Measurements from ENCODE around the gene DCST1.

Gene DCST1

DNA sequence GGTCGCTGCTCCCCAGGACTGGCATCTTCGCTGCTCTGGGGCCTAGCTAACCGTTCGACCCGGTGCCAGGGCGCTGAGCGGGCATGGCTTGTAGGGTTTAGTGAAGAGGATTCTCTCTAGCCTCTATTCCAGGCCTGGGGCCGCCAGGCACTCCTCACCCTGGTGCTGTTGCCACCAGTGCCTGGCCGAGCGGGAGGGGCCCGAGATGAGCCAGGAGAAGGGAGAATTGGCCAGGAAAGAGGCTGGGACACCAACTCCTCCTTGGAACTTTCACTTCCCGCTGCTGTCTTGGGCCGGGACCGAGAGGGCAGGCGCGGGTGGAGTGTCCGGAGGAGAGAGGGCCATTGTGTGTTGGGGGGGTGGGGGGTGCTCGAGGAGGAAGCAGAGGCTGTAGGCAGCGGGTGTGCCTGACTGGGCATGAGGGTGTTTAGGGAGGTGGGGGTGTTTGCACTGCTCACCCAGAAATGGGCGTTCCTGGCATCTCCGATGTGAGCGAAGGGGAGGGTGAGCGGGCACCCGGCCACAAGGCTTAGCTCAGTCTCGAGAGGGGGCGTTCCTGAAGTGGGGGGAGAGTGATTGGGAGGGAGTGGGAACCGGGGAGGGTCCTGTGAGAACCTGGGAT lies 18.3 kb downstream of the DCST1 start:
- no peak for DNase-seq (ENCODE audit: low read depth in 2 of 3, low spot score in 2 of 3)

DNA sequence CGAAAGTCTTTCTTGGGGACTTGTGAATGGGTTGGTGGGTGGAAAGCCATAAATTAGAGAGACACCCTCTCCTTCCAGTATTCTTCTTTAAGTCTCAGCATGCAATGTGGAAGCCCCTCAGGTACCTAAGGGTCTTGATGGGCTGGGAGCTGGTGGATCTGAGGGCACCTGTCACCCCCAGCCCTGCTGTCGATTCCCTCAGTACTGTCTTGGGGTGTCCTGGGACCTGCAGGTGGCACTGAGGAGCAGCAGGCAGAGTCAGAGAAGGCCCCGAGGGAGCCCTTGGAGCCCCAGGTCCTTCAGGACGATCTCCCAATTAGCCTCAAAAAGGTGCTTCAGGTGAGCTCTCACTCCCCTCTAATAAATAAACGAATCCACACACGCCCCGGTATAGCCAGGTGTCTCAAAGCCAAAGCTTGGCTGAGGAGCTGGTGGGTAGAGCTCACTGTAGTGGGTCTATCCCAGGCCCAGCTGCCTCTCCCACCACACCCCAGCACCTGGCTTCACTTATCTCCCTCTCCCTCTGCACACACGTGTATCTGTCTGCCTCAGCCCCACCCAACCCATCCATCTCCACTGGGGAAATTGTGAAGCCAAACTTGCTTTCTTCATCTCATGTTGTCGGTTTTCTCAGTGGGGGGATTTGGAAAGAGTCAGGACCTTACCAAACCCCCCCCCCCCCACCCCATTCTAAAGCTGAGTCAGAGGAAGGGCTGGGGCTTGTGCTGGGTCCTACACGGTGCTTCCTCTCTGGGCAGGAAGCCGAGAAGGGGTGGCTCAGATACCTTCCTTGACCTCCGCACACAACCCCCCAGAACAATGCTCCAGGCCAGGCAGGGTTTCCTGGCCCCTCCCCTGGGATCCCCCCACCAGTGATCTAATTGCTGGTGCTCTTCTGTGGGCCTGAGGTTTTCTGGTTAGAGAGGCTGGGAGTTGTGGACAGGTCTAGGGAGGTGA lies 19.1 kb downstream of the DCST1 start:
- DNase-seq (ENCODE audit: low read depth in 2 of 3, low spot score in 2 of 3), result no peak

DNA sequence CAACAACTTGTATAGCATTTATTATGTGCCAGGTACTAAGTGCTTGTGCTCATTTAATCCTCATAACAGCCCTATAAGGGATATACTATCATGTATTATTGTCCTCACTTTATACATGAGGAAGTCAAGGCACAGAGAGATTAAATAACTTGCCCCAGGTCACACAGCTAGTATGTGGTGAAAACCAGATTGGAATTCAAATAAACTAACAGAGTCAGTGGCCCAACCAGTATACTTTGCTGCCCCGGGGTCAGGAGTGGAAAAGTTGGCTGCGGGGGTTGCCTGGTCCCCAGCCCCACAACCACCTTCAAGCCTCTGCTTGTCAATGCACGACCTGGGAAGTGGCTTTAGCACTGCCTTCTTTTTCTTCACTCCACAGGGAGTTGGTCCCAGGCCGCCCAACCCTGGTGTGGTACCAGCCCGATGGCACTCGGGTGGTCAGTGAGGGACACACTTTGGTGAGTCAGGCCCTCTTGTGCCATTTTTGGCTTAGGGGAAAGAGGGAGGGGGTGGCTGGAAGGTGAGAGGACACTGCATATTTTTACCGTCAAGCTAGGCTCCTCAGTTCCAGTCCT lies 20.0 kb downstream of the DCST1 start:
- no peak for DNase-seq (ENCODE audit: low read depth in 2 of 3, low spot score in 2 of 3)

DNA sequence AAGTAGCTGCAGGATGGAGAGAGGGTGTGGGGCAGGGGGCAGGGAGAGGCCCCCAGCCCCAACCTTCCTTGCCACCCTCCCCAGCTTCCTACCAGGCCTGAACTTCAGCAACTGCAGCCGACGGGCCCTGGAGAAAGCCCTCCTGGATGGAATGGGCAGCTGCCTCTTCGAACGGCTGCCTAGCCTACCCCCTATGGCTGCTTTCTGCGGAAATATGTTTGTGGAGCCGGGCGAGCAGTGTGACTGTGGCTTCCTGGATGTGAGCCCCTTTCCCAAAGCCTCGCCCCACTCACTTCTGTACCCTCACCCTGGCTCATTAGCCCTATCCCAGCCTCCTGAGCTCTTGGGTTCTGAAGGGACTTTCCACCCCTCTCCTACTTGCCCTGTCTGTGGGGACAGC lies 23.5 kb downstream of the DCST1 start:
- DNase-seq (ENCODE audit: low read depth in 2 of 3, low spot score in 2 of 3), result no peak

DNA sequence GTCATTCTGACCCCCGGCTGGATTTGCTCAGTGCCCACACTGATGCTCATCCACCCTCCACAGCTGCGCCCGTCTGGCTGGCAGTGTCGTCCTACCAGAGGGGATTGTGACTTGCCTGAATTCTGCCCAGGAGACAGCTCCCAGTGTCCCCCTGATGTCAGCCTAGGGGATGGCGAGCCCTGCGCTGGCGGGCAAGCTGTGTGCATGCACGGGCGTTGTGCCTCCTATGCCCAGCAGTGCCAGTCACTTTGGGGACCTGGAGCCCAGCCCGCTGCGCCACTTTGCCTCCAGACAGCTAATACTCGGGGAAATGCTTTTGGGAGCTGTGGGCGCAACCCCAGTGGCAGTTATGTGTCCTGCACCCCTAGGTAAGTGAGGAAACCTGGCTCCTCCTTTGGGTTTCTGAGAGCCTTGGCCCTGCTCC lies 24.2 kb downstream of the DCST1 start:
- no peak for DNase-seq (ENCODE audit: low read depth in 2 of 3, low spot score in 2 of 3)

DNA sequence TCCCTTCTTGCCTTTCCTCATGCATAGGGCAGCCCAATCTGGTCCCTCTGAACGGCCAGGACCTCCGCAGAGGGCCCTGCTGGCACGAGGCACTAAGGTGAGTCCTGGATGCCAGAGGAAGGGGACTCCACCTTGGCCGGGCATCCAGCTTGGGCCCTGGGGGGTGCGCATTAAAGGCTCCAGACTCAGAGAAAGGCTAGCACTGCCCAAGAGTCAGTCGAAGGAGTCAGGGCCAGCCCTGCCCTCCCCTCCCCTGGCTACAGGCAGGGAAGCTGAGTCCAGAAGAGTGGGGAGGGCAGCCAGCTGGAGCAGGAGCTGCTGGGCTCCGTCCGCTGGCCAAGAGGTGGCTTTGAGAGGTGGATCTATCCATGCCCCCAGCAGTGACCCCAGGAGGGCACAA lies 27.1 kb downstream of the DCST1 start:
- no peak for DNase-seq (ENCODE audit: low read depth in 2 of 3, low spot score in 2 of 3)

DNA sequence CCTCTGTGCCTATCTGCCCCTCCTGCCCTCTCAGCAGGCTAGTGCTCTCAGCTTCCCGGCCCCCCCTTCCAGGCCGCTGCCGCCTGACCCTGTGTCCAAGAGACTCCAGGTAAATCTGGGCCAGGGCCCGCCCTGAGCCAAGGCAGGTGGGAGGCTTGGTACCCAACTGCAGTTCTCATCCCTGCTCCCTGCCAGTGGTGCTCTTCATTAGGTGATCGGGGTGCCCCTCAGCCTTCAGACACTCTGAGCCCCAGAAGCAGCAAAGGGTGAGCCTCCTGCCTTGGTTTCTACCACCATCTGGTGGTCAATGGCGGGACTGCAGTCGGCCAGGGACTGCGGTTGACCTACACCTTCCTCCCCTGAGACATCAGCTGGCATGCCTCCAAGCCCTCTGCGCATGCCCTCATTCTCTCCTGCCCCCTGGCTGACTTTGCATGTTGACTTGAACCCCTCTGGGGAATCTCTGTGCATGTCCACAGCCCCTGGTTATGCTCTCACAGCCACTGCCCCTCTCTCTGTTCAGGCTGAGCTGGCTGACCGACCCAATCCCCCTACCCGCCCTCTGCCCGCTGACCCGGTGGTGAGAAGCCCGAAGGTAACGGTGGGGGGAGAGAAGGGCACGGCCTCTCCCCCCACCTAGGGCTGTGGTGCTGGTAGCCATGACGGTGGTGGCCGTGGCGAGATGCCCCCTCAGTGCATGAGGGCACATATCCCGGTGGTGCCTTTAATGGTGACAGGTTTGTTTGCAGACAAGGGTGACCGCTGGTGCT lies 27.9 kb downstream of the DCST1 start:
- peak; percentile 82 to 100 (median 99) for DNase-seq (ENCODE audit: low read depth in 2 of 3, low spot score in 2 of 3)

DNA sequence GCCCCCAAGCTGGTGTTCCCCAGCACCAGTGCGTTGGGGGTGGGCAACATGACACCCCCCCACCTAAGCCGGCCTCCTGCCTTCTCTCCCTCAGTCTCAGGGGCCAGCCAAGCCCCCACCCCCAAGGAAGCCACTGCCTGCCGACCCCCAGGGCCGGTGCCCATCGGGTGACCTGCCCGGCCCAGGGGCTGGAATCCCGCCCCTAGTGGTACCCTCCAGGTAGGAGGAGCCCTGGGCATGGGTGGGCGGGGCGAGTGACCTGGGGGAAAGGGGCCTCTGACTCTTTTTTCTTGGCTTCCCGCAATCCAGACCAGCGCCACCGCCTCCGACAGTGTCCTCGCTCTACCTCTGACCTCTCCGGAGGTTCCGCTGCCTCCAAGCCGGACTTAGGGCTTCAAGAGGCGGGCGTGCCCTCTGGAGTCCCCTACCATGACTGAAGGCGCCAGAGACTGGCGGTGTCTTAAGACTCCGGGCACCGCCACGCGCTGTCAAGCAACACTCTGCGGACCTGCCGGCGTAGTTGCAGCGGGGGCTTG lies 28.6 kb downstream of the DCST1 start:
- no peak for DNase-seq (ENCODE audit: low read depth in 2 of 3, low spot score in 2 of 3)

DNA sequence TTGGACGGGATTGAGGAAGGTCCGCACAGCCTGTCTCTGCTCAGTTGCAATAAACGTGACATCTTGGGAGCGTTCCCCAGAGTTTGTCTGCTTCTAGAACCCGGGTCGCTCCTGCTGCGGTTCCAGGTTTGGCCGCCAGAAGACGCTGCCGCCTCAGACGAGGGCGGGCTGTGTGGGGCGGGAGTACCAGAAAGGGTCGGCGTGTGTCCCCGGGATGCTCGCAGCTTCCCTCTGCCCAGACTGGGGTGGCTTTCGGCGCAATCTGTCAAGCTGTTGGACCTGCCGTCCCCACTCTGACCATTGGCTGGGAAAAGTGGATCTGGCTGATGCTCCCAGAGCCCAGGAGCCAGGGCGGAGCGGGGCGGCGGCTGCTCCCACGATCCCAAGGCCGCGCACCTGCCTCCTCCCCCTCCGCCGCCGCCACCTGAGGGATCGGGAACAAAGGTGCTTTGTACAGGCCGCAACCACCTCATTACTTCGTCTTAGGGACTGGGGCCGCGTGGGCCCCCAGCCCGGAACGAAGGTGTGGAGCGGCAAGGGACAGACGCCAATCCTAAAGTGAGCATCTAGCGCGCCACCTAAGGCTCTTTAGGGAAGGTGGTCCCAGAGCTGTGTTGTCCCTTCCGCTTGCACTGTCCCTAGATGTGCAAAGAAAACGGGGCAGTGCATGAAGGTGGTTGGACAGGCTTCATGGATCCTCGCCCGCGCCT lies 29.2 kb downstream of the DCST1 start:
- peak in 2 of 3 experiments; percentile 43 to 69 for DNase-seq (ENCODE audit: low read depth in 2 of 3, low spot score in 2 of 3)

DNA sequence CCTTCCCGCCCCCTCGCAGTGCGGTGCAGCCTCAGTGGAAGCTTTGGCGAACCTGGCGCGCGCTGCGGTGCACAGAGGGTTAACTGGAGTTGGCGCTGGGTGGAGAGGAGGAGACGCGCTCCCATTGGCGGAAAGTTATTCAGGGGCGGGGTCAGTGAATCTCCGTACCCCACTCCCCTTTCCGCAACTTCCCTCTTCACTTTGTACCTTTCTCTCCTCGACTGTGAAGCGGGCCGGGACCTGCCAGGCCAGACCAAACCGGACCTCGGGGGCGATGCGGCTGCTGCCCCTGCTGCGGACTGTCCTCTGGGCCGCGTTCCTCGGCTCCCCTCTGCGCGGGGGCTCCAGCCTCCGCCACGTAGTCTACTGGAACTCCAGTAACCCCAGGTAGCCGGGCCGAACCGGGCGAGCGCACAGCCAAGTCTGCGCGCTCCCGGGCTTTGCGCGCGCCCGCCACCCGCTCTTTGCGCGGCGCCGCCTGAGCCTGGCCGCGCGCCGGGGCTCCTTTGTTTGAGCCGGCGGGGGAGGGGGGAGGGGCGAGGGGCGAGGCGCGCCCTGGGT lies 30.0 kb downstream of the DCST1 start, which contains the start of gene EFNA4:
Gene EFNA4 (plus strand): TSS at position 191 of the 561 bp plus-strand sequence. CDS start 84 bp downstream, at position 275.
- peak in 2 of 3 experiments; percentile 42 to 63 for DNase-seq (ENCODE audit: low read depth in 2 of 3, low spot score in 2 of 3)

DNA sequence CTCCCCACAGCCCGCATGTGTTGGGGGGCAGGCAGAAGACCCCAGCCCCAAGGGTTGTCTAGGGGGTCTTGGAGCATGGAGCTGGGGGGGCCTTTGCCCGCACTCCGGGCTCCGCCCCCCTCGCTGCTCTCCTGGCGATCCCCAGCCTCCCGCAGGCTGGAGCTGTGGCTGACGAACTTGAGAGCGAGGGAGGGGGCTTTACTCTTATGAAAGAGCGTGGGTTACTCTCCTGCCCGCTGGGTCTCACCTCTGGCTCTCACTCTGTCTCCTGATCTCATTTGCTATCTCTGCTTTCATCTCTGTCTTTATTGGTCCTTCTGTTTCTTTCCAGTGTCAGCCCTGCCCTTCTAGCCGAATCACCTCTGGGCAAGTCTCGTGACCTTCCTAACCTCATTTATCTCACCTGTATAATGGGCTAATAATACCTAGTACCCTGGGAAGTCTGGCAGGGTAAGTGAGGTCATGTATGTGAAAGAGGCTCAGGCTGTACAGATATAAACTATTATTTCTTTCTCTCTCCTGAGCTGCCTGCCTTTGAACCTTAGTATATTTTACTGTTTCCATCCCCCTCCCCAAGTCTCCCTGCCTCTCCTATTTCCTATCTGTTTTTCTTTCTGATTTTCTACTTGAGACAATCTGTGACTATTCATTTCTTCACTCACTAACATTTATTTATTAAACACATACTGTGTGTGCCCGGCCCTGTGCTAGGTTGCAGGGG lies 30.6 kb downstream of the DCST1 start:
- no peak for DNase-seq (ENCODE audit: low read depth in 2 of 3, low spot score in 2 of 3)

DNA sequence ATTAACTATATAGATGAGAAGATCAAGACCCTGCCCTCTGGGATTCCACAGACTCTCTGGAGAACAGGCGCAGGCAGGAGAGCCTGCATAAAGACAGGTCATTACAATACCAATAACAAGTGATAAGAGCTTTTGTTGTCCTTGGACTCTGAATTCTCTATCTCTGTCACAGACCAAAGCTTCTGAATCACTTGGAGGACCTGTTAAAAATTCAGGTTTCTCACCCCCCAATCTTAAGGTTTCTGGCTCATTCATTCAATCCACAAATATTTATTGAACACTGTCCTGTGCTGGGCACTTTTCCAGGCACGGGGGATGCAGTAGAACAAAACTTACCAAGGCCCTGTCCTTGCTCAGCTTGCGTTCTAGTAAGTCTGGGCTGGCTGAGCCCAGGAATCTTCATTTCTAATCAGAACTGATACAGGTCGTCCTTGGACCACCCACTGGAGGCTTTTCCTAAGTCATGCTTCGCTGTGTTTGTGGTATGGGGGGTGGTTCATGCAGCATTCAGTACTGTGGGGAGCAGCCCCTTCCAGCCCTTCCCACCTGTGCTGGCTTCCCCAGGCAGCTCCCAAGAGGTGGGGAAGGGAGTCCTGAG lies 31.3 kb downstream of the DCST1 start:
- DNase-seq (ENCODE audit: low read depth in 2 of 3, low spot score in 2 of 3), result no peak

DNA sequence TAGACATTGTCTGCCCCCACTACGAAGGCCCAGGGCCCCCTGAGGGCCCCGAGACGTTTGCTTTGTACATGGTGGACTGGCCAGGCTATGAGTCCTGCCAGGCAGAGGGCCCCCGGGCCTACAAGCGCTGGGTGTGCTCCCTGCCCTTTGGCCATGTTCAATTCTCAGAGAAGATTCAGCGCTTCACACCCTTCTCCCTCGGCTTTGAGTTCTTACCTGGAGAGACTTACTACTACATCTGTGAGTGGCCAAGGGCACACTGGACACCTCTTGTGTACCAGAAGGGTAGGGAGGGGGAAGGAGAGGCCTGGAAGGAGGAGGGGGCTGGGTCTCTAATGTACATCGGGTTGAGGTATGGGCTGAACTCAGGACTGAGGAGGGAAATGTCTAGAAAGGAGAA lies 33.2 kb downstream of the DCST1 start:
- DNase-seq (ENCODE audit: low read depth in 2 of 3, low spot score in 2 of 3), result no peak

DNA sequence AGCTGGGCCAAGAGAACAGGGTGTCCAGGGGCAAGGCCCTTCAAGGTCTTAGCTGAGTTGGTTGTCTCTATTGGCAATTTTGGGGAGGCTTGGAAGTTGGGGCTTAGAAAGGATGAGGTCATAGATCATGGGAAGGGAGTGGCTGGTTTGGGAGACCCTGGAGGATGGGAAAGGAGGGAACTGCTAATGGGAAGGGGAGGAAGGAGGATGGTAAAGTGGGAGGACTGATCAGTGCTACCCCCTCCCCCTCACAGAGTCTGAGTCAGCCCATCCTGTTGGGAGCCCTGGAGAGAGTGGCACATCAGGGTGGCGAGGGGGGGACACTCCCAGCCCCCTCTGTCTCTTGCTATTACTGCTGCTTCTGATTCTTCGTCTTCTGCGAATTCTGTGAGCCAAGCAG lies 35.0 kb downstream of the DCST1 start:
- no peak for DNase-seq (ENCODE audit: low read depth in 2 of 3, low spot score in 2 of 3)

DNA sequence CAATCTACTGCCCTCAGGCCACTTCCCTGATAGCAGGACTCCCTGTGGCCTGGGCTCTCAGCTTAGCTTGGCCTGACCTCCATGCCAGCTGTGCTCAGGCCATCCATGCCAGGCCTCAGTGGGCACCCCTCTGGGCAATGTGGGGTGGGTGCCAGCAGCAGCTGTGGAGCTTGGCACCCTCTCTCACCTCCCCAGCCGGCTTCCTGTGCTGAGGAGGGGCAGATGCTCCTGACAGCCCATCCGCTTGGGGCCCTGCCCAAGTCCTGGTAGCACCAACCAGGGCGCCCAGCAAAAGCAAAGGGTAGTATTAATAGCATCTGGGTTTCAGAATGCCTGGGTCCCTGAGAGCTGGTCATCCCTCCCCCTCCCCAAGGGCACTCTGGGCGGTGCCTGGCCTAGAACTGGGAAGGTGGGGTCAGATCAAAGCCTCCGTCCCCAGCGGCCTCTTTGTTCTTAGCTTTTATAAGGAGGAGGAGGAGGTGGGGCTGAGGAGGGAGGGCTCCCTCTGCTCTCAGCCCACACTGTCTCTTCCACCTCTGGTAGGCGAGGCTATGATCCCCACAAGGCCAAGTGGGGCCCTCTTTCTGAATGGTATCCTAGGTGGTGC lies 36.0 kb downstream of the DCST1 start:
- DNase-seq (ENCODE audit: low read depth in 2 of 3, low spot score in 2 of 3), result no peak

DNA sequence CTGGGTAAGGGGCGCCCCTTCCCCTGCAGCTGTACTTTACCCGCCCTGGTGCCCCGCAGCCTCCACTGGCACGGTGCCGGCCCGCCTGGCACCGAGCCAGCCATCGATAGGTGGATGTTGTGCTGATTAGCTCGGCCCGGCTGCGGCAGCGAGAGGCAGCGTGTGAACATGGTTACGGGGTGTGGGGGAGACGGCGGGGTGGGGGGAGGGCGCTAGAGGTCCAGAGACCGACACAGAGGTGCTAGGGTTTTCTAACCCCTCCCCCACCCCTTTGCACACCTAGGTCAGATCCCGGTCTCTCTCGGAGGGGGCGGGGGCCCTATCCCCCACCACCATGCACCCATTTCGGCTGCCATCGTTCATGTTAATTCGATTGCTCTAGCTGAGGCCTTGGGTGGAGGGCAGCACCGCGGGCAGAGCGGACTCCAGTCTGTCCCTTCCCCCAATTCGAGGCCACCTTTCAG lies 36.6 kb downstream of the DCST1 start:
- no peak for DNase-seq (ENCODE audit: low read depth in 2 of 3, low spot score in 2 of 3)

DNA sequence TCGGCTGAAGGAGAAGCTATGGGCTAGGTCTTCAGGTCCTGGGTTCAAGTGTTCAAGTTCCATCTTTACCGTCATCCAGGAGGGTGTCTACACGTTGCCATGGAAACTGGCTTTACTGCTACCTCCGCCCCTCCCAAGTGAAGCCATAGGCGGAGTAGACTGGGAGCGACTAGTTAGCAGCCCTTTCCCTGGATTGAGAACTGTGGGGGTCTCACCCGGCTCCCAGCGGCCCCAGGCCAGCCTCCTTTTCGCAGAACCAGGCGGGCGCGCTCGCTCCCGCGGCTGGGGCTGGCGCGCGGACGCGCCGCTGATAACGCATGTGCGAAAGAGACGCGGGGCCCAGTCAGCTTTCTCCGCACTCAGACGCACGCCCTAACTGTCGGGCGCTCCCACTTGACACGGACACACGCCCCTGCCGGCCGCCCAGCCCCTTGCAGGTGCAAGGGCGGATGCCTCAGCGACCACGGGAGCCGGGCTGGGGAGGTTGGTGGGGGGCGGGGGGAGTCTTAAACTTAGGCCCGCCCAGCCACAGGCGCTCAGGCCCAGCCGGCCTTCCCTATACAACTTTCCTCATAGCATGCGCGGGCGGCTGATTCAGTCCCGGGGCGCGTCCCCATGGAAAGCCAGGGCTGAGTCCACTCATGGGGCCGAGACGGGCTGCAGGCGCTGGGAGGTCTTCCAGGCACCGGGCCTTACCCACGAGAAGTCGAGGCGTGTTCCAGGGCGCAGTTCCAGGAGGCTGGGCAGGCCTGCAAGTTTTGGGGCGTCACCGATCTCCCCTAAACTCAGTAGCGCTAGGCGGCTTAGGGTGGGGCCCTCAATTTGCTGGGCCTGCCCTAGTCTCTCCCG lies 37.3 kb downstream of the DCST1 start:
- peak in 1 of 3 experiments; percentile 56 for DNase-seq (ENCODE audit: low read depth in 2 of 3, low spot score in 2 of 3)

Measured in activated CD8-positive, alpha-beta memory T cell treated with anti-CD3 and anti-CD28 coated beads for 48 hours (primary cell).